DMS 273 treated with DMSO at 0.1 percent for 48 hours (cell line): ENCODE measurements around the gene CNRIP1.

Source experiments
- DNase-seq: peaks from one replicate; lab custom pipeline; 2025; lab: John Stamatoyannopoulos, UW

The CNRIP1 gene

GRCh38 chr2:68292108-68292710, 27.5 kb downstream of the CNRIP1 start:
- peak; percentile 24 for DNase-seq

- no peak for DNase-seq
Observed at GRCh38 chr2:68291314-68291713, 28.4 kb downstream of the CNRIP1 start.

- peak; percentile 71 for DNase-seq
Observed at GRCh38 chr2:68290901-68291300, 28.8 kb downstream of the CNRIP1 start.

GRCh38 chr2:68287580-68288441, 31.9 kb downstream of the CNRIP1 start:
- no peak for DNase-seq

- peak; percentile 48 for DNase-seq
Observed at GRCh38 chr2:68284896-68285295, 34.9 kb downstream of the CNRIP1 start.

GRCh38 chr2:68283419-68283812, 36.3 kb downstream of the CNRIP1 start:
- DNase-seq = no peak

GRCh38 chr2:68282811-68283418, 36.8 kb downstream of the CNRIP1 start:
- DNase-seq = peak; percentile 11

GRCh38 chr2:68280796-68281195, 39.0 kb downstream of the CNRIP1 start:
- DNase-seq = no peak

- DNase-seq = no peak
Observed at GRCh38 chr2:68280348-68280747, 39.4 kb downstream of the CNRIP1 start.

- DNase-seq = no peak
Observed at GRCh38 chr2:68279691-68280090, 40.1 kb downstream of the CNRIP1 start.

GRCh38 chr2:68278169-68278568, 41.6 kb downstream of the CNRIP1 start:
- DNase-seq = no peak

- no peak for DNase-seq
Observed at GRCh38 chr2:68274022-68274421, 45.7 kb downstream of the CNRIP1 start.

- DNase-seq = no peak
Observed at GRCh38 chr2:68272246-68272994, 47.3 kb downstream of the CNRIP1 start.

- no peak for DNase-seq
Observed at GRCh38 chr2:68266655-68267054, 53.1 kb downstream of the CNRIP1 start.

GRCh38 chr2:68263632-68264031, 56.1 kb downstream of the CNRIP1 start:
- DNase-seq = no peak

GRCh38 chr2:68258851-68259250, 60.9 kb downstream of the CNRIP1 start:
- DNase-seq = no peak

GRCh38 chr2:68256093-68256450, 63.7 kb downstream of the CNRIP1 start:
- no peak for DNase-seq

GRCh38 chr2:68253219-68254068, 66.3 kb downstream of the CNRIP1 start:
- DNase-seq = no peak

GRCh38 chr2:68252400-68253218, 67.1 kb downstream of the CNRIP1 start, which contains the start of gene PPP3R1:
PPP3R1 (minus strand) TSS chr2:68252532; CDS start chr2:68252127, 405 bp downstream.
- peak; percentile 71 for DNase-seq

GRCh38 chr2:68251855-68252399, 67.8 kb downstream of the CNRIP1 start:
- no peak for DNase-seq
